Mucosa of descending colon (tissue), 3 donors: Measurements from ENCODE around the gene SIRPB1. TPM values are rescaled to one million over a fixed set of nuclear protein-coding genes. Genes with fewer than 3 reads are reported as not detected.
"Not testable (repeated sequence)": the region's sequence is repeated elsewhere in the genome, so short reads cannot be mapped to it uniquely, and the experiment has no call there.

Experiments
- ATAC-seq: fragments of 200-7000 bp; cut with Tn5 transposase; one replicate; pipeline ENCODE4 v1.9.1; 2020; ENCODE audit warnings: mild to moderate bottlenecking, moderate library complexity
- DNase-seq, 3 donors: peaks; one replicate each; pipeline ENCODE4 v3.0.0-alpha.2; 2020
- H3K36me3 ChIP-seq: fragments of 200-600 bp; one replicate; pipeline ENCODE4 v1.8.0; 2021; ENCODE audit warnings: low read depth, mild to moderate bottlenecking
- H3K4me1 ChIP-seq: fragments of 200-600 bp; one replicate; pipeline ENCODE4 v1.8.0; 2021; ENCODE audit warnings: low read depth, mild to moderate bottlenecking
- H3K4me3 ChIP-seq: fragments of 200-600 bp; one replicate; pipeline ENCODE4 v1.8.0; 2021; ENCODE audit warnings: mild to moderate bottlenecking
- H3K9me3 ChIP-seq: fragments of 200-600 bp; one replicate; pipeline ENCODE4 v1.8.0; 2021; ENCODE audit warnings: mild to moderate bottlenecking
- CTCF ChIP-seq: fragments of 200-600 bp; IDR thresholded peaks from one replicate; pipeline ENCODE4 v1.8.0; 2022; ENCODE audit warnings: antibody characterized with exemption, mild to moderate bottlenecking
- intact Hi-C, 2 donors: fragments of 100-400 bp; cut with DNase I in 1 of 2; cut with micrococcal nuclease in 1 of 2; formaldehyde crosslinking; loops; one replicate each; pipeline versions ENCODE4 v1.11.0 to v1.11.1; 2022; cut with DNase I, micrococcal nuclease
- total RNA-seq, 3 donors: library from RNA; stranded (reverse); fragmentation: NEBNext Ultra II Directional in 2 of 3; extraction: Animal tissue kit (Norgen Biotek cat#: 25700) in 2 of 3; gene quantifications; one replicate each; pipeline versions ENCODE4 v1.2.1 to v1.2.4, GENCODE V29; 2021 to 2023
- donor health status: DM: no; HTN: no; CAD: no; lungs with moderate emphysema.
- donor health status: DM: no; HTN: no; CAD: no.
- donor health status: DM: no; HTN: yes; CAD: no.

SIRPB1 gene
- total RNA-seq, 3 donors from 2014 or later, result 6.0 to 8.3 TPM; not detected in 1

GRCh38 chr20:1588533-1589460, 31.0 kb downstream of the SIRPB1 start:
- DNase-seq (no peak), ATAC-seq (no peak)
- Histone ChIP-seq H3K9me3 (no peaks in the 10 kb centered on the region), H3K36me3 (no peaks in the 10 kb centered on the region), H3K4me1 (no peaks in the 10 kb centered on the region), H3K4me3 (no peak overlapping the region)
- intact Hi-C loops, result no loop called here
- TF ChIP-seq CTCF, result no peak

- no peaks in the 10 kb centered on the region for H3K36me3 ChIP-seq
- H3K9me3 ChIP-seq, result no peaks in the 10 kb centered on the region
- H3K4me1 ChIP-seq, result no peaks in the 10 kb centered on the region
- ATAC-seq (no peak), DNase-seq (no peak)
- no peak for TF ChIP-seq CTCF
- no peak overlapping the region for H3K4me3 ChIP-seq
- intact Hi-C loops, result no loop called here
Measured at GRCh38 chr20:1587781-1588532, 31.9 kb downstream of the SIRPB1 start.

GRCh38 chr20:1579488-1579887, 40.3 kb downstream of the SIRPB1 start:
- intact Hi-C loops, result loop anchor here in 1 of 2 donors (2.0 kb wide), 1 partner anchor 35 kb away; no protein-coding TSS in a partner anchor
- H3K4me3 ChIP-seq, result no peak overlapping the region
- no peak for TF ChIP-seq CTCF
- no peak for DNase-seq
- H3K9me3 ChIP-seq, result no peaks in the 10 kb centered on the region
- no peaks in the 10 kb centered on the region for H3K36me3 ChIP-seq
- no peaks in the 10 kb centered on the region for H3K4me1 ChIP-seq
- no peak for ATAC-seq

GRCh38 chr20:1577906-1578305, 41.9 kb downstream of the SIRPB1 start:
- TF ChIP-seq CTCF, result no peak
- no peaks in the 10 kb centered on the region for H3K36me3 ChIP-seq
- H3K9me3 ChIP-seq, result no peaks in the 10 kb centered on the region
- ATAC-seq, result no peak
- H3K4me1 ChIP-seq, result no peaks in the 10 kb centered on the region
- intact Hi-C loops, result loop anchor here in 1 of 2 donors (2.0 kb wide), 1 partner anchor 37 kb away; no protein-coding TSS in a partner anchor
- H3K4me3 ChIP-seq, result no peak overlapping the region
- DNase-seq, result no peak

GRCh38 chr20:1577313-1577712, 42.5 kb downstream of the SIRPB1 start:
- intact Hi-C loops, ATAC-seq: not testable (repeated sequence)

GRCh38 chr20:1576641-1577040, 43.2 kb downstream of the SIRPB1 start:
- intact Hi-C loops, result no loop called here
- DNase-seq (no peak), ATAC-seq (no peak)
- no peaks in the 10 kb centered on the region for H3K36me3 ChIP-seq
- TF ChIP-seq CTCF, result no peak
- H3K9me3 ChIP-seq, result no peaks in the 10 kb centered on the region
- no peaks in the 10 kb centered on the region for H3K4me1 ChIP-seq
- no peak overlapping the region for H3K4me3 ChIP-seq

More at GRCh38 chr20:1577313-1577712, 42.5 kb downstream of the SIRPB1 start:
- not testable (repeated sequence) for DNase-seq, H3K9me3 ChIP-seq, H3K36me3 ChIP-seq, H3K4me1 ChIP-seq, H3K4me3 ChIP-seq

GRCh38 chr20:1576003-1576402, 43.8 kb downstream of the SIRPB1 start:
- ATAC-seq, H3K4me3 ChIP-seq, DNase-seq, H3K4me1 ChIP-seq, H3K36me3 ChIP-seq, H3K9me3 ChIP-seq, intact Hi-C loops: not testable (repeated sequence)

GRCh38 chr20:1571583-1571982, 48.2 kb downstream of the SIRPB1 start:
- intact Hi-C loops, H3K36me3 ChIP-seq, H3K4me3 ChIP-seq, H3K4me1 ChIP-seq, H3K9me3 ChIP-seq, ATAC-seq, DNase-seq: not testable (repeated sequence)
